MCF 10A (cell line): Measurements from ENCODE around the gene ZNF529. TPM values are rescaled to one million over a fixed set of nuclear protein-coding genes. Genes with fewer than 3 reads are reported as not detected.

ENCODE experiments used
- Bru-seq: library from RNA; stranded (reverse); fragments of 400-500 nt; gene quantifications from one replicate; lab custom pipeline; 2021; lab: Mats Ljungman, UMichigan
- BruChase-seq, 2 experiments: library from RNA; stranded (reverse); fragments of 400-500 nt; gene quantifications; one replicate each; lab custom pipeline; 2021; lab: Mats Ljungman, UMichigan
- BruUV-seq: library from RNA; stranded (reverse); fragments of 400-500 nt; replicated peaks from 2 replicates; lab custom pipeline; 2021; lab: Mats Ljungman, UMichigan
- CTCF ChIA-PET: fragments of 300-600 bp; sonication (Branson Sonifier 250); formaldehyde crosslinking; extraction: SDS; loops from one replicate; lab custom pipeline; 2021; ENCODE audit warnings: antibody characterized with exemption, inconsistent platforms; lab: Yijun Ruan, JAX
- POLR2A ChIA-PET: fragments of 300-600, 350-650 bp; sonication (Branson Sonifier 250); formaldehyde crosslinking; extraction: SDS; loops from one replicate; lab custom pipeline; 2020; ENCODE audit warnings: antibody characterized with exemption, inconsistent platforms; lab: Yijun Ruan, JAX
- DNase-seq: peaks from one replicate; pipeline ENCODE4 v3.0.0-alpha.2; 2018; ENCODE audit not compliant: unreplicated experiment
- H3K27ac Mint-ChIP-seq: one replicate; pipeline ENCODE4 v1.8.0; 2022; ENCODE audit warnings: mild to moderate bottlenecking, low read depth, mixed read lengths; ENCODE audit not compliant: unreplicated experiment
- H3K27me3 Mint-ChIP-seq: one replicate; pipeline ENCODE4 v1.8.0; 2022; ENCODE audit warnings: mixed read lengths; ENCODE audit not compliant: insufficient read depth, unreplicated experiment
- H3K36me3 Mint-ChIP-seq: one replicate; pipeline ENCODE4 v1.8.0; 2022; ENCODE audit warnings: mild to moderate bottlenecking, moderate library complexity, mixed read lengths; ENCODE audit not compliant: insufficient read depth, unreplicated experiment
- H3K4me1 Mint-ChIP-seq: one replicate; pipeline ENCODE4 v1.8.0; 2022; ENCODE audit warnings: mixed read lengths; ENCODE audit not compliant: insufficient read depth, unreplicated experiment
- H3K4me3 Mint-ChIP-seq: one replicate; pipeline ENCODE4 v1.8.0; 2022; ENCODE audit warnings: mild to moderate bottlenecking, moderate library complexity, mixed read lengths; ENCODE audit not compliant: unreplicated experiment
- H3K9me3 Mint-ChIP-seq: one replicate; pipeline ENCODE4 v1.8.0; 2022; ENCODE audit warnings: mixed read lengths; ENCODE audit not compliant: unreplicated experiment
- intact Hi-C: fragments of 100-400 bp; cut with micrococcal nuclease; formaldehyde crosslinking; loops from 2 replicates; pipeline ENCODE4 v1.14.1; 2022
- long read RNA-seq: library from polyadenylated mRNA; stranded (forward); transcript quantifications from one replicate; pipeline ENCODE4 v2.0.0, GENCODE V29; 2022
- total RNA-seq: library from RNA; stranded (reverse); gene quantifications from 2 replicates; pipeline ENCODE4 v1.2.3, GENCODE V29; 2022
- TF ChIP-seq, protein P1 (sequence below): fragments of 200-600 bp; IDR thresholded peaks from one replicate; pipeline ENCODE4 v1.8.0; 2022; ENCODE audit warnings: antibody characterized with exemption, mild to moderate bottlenecking; ENCODE audit not compliant: unreplicated experiment

ZNF529 gene
- total RNA-seq: 11.4 and 12.8 TPM in 2 replicates
- percentile 80 among the genes with signal in this experiment for Bru-seq, nascent RNA
- percentile 68 among the genes with signal in this experiment for BruChase-seq, experiment 1, labeled RNA remaining after a 6-hour chase
- BruChase-seq, experiment 2, labeled RNA remaining after a 2-hour chase: percentile 82 among the genes with signal in this experiment
- long read RNA-seq, full-length matches to known transcripts: 6 of 14 reads
- long read RNA-seq, partial matches to known transcripts: 3 of 14 reads
- long read RNA-seq, other reads (novel, unspliced or antisense): 5 of 14 reads

DNA sequence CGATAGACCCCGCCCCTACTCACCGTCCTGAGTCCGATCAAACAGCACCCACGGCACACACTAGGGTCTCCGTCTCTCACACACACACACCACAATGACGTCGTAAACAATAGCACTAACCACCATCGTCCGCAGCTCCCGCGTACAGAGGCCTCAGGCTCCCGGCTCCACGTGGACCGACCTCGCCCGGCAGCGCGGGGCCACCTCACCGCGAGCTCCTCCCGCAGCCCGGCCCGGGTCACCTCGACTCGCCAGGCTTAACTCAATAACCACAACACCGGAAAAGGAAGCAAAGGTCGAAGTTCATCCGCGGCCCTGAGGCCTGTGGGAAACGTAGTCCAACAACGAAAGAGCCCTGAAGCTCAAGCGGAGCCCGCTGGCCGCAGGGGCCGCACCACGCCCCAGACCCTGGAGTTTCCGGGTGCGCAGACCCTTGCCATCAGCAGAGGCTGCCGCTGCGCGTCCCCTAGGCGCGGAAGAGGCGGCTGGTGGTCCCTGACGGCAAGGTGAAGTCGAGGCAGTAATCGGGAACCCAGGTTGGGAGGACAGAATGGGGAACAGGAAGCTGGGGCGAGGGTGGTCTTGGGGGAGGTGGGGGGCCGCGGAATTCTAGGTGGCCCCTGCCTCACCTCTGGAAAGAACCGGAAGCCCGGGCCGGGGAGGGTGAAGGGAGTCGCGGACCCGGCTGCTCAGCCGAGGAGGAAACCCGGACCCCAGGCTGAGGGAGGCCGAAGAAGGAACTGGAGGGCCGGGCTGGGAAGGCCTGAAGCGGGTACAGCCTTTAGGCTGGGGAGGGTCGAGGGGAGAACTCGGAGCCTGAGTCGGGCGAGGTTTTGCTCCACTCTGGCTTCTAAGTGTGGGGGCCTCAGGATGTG is at the start of gene ZNF529:
TSS of gene ZNF529 (minus strand) at position 273 of the 875 bp plus-strand sequence. CDS start 946 bp downstream, outside the sequence.
- Mint-ChIP-seq H3K4me3 (peak within 1 kb of the TSS; percentile 93), H3K27ac (peak within 1 kb of the TSS; percentile 99), H3K36me3 (peaks cover 69% of the 10 kb centered on the region), H3K9me3 (no peaks in the 10 kb centered on the region), H3K4me1 (peaks cover 26% of the 10 kb centered on the region), H3K27me3 (no peaks in the 10 kb centered on the region)
- intact Hi-C loops: loop anchor here (2.0 to 10.0 kb wide), 3 partner anchors 44 to 194 kb away; partner anchors contain the start of genes ZFP14, ZNF260 and ZNF461
- ChIA-PET POLR2A (interaction anchor here (0.5 to 3.3 kb wide), 32 partner anchors 8 to 1081 kb away, joined by 3 to 67 read pairs (median 4); partner anchors contain the start of genes ZFP14, ZNF146, ZNF260 and ZNF345), CTCF (interaction anchor here (0.6 to 1.7 kb wide), 2 partner anchors 85 to 114 kb away, joined by 3 to 4 read pairs; no protein-coding TSS in a partner anchor)
- TF ChIP-seq, protein P1, sequence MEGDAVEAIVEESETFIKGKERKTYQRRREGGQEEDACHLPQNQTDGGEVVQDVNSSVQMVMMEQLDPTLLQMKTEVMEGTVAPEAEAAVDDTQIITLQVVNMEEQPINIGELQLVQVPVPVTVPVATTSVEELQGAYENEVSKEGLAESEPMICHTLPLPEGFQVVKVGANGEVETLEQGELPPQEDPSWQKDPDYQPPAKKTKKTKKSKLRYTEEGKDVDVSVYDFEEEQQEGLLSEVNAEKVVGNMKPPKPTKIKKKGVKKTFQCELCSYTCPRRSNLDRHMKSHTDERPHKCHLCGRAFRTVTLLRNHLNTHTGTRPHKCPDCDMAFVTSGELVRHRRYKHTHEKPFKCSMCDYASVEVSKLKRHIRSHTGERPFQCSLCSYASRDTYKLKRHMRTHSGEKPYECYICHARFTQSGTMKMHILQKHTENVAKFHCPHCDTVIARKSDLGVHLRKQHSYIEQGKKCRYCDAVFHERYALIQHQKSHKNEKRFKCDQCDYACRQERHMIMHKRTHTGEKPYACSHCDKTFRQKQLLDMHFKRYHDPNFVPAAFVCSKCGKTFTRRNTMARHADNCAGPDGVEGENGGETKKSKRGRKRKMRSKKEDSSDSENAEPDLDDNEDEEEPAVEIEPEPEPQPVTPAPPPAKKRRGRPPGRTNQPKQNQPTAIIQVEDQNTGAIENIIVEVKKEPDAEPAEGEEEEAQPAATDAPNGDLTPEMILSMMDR: no peak
- no TSS peak for BruUV-seq
- peak; percentile 93 for DNase-seq

DNA sequence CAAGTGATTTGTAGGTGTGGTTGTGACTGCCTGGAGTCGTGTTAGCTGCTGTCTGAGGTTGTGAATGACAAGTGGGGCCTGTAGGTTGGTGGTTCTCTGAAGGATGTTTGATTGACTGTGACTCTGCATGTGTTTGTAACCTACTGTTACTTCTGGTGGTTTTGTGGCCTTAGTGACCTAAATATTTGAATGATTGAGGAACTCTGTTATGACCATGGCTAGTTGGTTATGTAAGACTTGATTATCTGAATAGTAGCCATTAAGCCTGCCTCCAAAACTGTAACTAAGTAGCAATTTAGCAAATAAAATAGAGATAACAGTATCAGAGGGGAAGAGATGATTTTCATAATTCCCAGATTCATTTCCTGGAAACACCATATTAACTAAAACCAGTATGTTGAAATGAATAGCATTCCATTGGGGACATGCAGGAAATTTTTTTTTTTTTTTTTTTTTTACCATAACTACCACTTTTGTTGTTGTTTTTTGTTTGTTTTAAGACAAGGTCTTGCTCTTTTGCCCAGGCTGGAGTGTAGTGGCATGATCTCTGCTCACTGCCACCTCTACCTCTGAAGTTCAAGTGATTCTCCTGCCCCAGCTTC is 32.9 kb upstream of the ZNF529 start:
- no TSS peak for BruUV-seq
- H3K27ac Mint-ChIP-seq: no peak overlapping the region

DNA sequence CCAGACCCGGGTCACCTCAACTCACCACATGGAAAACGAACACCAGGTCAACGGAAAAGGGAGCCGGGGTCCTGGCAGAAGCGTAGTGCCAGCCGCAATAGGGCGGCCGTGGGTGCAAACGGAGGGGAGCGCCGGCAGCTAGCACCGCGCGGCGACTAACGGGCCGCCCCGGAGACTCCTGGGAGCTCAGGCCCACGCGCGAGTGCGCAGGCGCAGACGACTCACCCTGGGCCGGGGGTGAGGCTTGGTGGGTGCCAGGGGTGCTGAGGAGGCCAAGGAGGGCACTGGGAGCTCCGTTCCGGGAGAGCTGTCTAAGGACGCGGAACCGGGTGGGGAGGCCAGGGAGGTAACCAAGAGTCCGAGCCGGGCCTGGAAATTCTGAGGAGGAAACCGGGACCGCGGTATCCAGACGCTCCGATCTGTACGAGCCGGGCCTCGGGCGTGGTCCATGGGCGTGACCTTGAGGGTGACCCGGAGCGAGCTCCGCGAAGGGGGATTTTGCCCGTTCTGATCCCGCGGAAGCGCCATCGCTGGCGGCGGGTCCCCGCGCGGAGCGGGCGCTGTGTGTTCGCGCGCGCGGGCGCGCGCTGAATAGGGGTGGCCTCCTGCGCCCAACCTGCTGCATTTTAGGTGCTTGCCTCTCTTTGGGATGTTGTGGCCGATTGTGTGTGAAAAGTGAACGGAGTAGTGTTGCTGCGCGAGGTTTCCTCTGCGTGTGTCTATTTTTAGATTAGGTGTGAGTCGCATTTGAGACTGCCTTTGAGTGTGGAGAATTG is 32.2 kb upstream of the ZNF529 start, which contains the start of gene ZNF382:
TSS of gene ZNF382 (plus strand) at position 213 of the 776 bp plus-strand sequence. CDS start 4,602 bp downstream, outside the sequence.
- no peak within 1 kb of the TSS for H3K4me3 Mint-ChIP-seq
- ChIA-PET POLR2A (no interaction called here), CTCF (no interaction called here)
- H3K9me3 Mint-ChIP-seq: peaks cover 27% of the 10 kb centered on the region
- DNase-seq: no peak
- no peaks in the 10 kb centered on the region for H3K36me3 Mint-ChIP-seq
- no peaks in the 10 kb centered on the region for H3K4me1 Mint-ChIP-seq
- no TSS peak for BruUV-seq
- no peaks in the 10 kb centered on the region for H3K27me3 Mint-ChIP-seq
- H3K27ac Mint-ChIP-seq: no peak within 1 kb of the TSS
- intact Hi-C loops: no loop called here
- TF ChIP-seq, protein P1: no peak

More for the DNA sequence above, 32.9 kb upstream of the ZNF529 start:
- POLR2A ChIA-PET: no interaction called here
- TF ChIP-seq, protein P1: no peak
- CTCF ChIA-PET: no interaction called here
- intact Hi-C loops: no loop called here
- no peaks in the 10 kb centered on the region for H3K4me1 Mint-ChIP-seq
- H3K27me3 Mint-ChIP-seq: no peaks in the 10 kb centered on the region
- H3K36me3 Mint-ChIP-seq: no peaks in the 10 kb centered on the region
- H3K4me3 Mint-ChIP-seq: no peak overlapping the region
- DNase-seq: no peak
- peaks cover 28% of the 10 kb centered on the region for H3K9me3 Mint-ChIP-seq
